GM18520 (cell line): Measurements from ENCODE around the gene KCNA2.

Source experiments
- ATAC-seq: cut with Tn5 transposase; IDR thresholded peaks from one replicate; pipeline ENCODE4 v1.9.1; 2021; ENCODE audit not compliant: unreplicated experiment

The KCNA2 gene

GRCh38 chr1:110572751-110573150, 33.4 kb downstream of the KCNA2 start:
- no peak for ATAC-seq

GRCh38 chr1:110570901-110571300, 35.3 kb downstream of the KCNA2 start:
- ATAC-seq: no peak

- no peak for ATAC-seq
Observed at GRCh38 chr1:110570307-110570706, 35.9 kb downstream of the KCNA2 start.

GRCh38 chr1:110566836-110567235, 39.3 kb downstream of the KCNA2 start:
- no peak for ATAC-seq

- no peak for ATAC-seq
Observed at GRCh38 chr1:110565565-110565964, 40.6 kb downstream of the KCNA2 start.

- no peak for ATAC-seq
Observed at GRCh38 chr1:110563089-110563488, 43.1 kb downstream of the KCNA2 start.

GRCh38 chr1:110561596-110561995, 44.6 kb downstream of the KCNA2 start:
- ATAC-seq: no peak

GRCh38 chr1:110559157-110559556, 47.0 kb downstream of the KCNA2 start:
- ATAC-seq: no peak

GRCh38 chr1:110557481-110557880, 48.7 kb downstream of the KCNA2 start:
- no peak for ATAC-seq

GRCh38 chr1:110556471-110556807, 49.7 kb downstream of the KCNA2 start:
- no peak for ATAC-seq

- no peak for ATAC-seq
Observed at GRCh38 chr1:110555807-110556470, 50.2 kb downstream of the KCNA2 start.

- no peak for ATAC-seq
Observed at GRCh38 chr1:110554871-110555801, 51.0 kb downstream of the KCNA2 start.

GRCh38 chr1:110551278-110551809, 54.8 kb downstream of the KCNA2 start:
- no peak for ATAC-seq

GRCh38 chr1:110549831-110550230, 56.3 kb downstream of the KCNA2 start:
- no peak for ATAC-seq

GRCh38 chr1:110548381-110548780, 57.8 kb downstream of the KCNA2 start:
- no peak for ATAC-seq

- ATAC-seq: no peak
Observed at GRCh38 chr1:110547017-110547416, 59.1 kb downstream of the KCNA2 start.

GRCh38 chr1:110545492-110545891, 60.7 kb downstream of the KCNA2 start:
- ATAC-seq: no peak

- ATAC-seq: no peak
Observed at GRCh38 chr1:110544753-110545152, 61.4 kb downstream of the KCNA2 start.
